ENCODE results near the gene HSD11B1.

DNA sequence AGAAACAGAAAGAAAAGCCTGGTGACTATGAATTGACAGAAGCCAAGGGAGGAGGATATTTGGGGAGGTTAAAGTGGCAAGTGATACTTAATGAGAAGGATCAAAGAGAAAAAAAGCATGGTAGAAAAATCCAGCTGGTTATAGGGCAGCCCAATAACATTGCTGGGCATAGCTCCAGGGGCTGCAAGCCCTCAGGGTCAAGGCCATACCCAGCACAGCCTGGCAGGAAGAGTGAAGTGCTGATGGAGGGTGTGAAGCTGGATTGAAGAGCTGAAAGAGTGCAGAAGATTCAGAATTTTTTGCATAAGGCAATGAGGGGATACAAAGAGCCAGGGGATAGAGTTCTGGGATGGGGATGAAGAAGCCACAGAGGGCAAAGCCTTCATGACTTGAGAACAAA lies 8.0 kb upstream of the HSD11B1 start:
- TF ChIP-seq CTCF (IDR thresholded peaks at IDR 0.05), result no peak
- no peak for TF ChIP-seq POLR2A (IDR thresholded peaks at IDR 0.05)
- TF ChIP-seq POLR2AphosphoS5 (IDR thresholded peaks at IDR 0.05), result no peak
